HepG2 (cell line): Measurements from ENCODE around the gene FAM20C. TPM values are rescaled to one million over a fixed set of nuclear protein-coding genes. Genes with fewer than 3 reads are reported as not detected.

Experiments used
- ATAC-seq: fragments of 200-7000 bp; cut with Tn5 transposase; 3 replicates; pipeline ENCODE4 v1.9.1; 2020; ENCODE audit warnings: mild to moderate bottlenecking, moderate library complexity
- BruUV-seq: library from RNA; stranded (reverse); fragments of 400-500 nt; replicated peaks from 2 replicates; lab custom pipeline; 2021; lab: Mats Ljungman, UMichigan
- CTCF ChIA-PET: fragments of 300-600 bp; formaldehyde crosslinking; extraction: SDS; loops from one replicate; lab custom pipeline; 2021; ENCODE audit warnings: low total read pairs, inconsistent platforms, low intra/inter-chr PET ratio; lab: Yijun Ruan, JAX
- POLR2A ChIA-PET: fragments of 350-600 bp; sonication (Branson Sonifier 250); formaldehyde crosslinking; loops from one replicate; lab custom pipeline; 2020; ENCODE audit warnings: antibody characterized with exemption, inconsistent platforms; lab: Yijun Ruan, JAX
- DNase-seq: peaks from one replicate; pipeline ENCODE4 v3.0.0-alpha.2; 2015; ENCODE audit warnings: low spot score
- FAIRE-seq: peaks from 3 replicates; lab custom pipeline; 2011; peaks lifted over from hg19 to GRCh38; lab: Jason Lieb, UNC
- H2AFZ ChIP-seq: one replicate; pipeline ENCODE4 v1.6.1; 2011; ENCODE audit warnings: low read length, inconsistent platforms
- H3K27ac ChIP-seq: fragments of 300-600 bp; 3 replicates; pipeline ENCODE4 v1.8.0; 2011; ENCODE audit warnings: mixed run types, mild to moderate bottlenecking, mixed read lengths, low read length, inconsistent platforms; ENCODE audit not compliant: insufficient read depth; ENCODE audit errors: extremely low read length
- H3K27me3 ChIP-seq, 2 experiments: fragments of 200-600 bp in 1 of 2; 2 replicates in 1 of 2; 3 replicates in 1 of 2; pipeline versions ENCODE4 v1.6.0 to v1.8.0; 2011; ENCODE audit warnings: low read length in 2 of 2, mild to moderate bottlenecking in 2 of 2, moderate library complexity in 2 of 2, inconsistent platforms in 1 of 2; ENCODE audit not compliant: insufficient read depth in 2 of 2, control insufficient read depth in 1 of 2
- H3K36me3 ChIP-seq, 2 experiments: fragments of 200-600 bp in 1 of 2; replicated peaks in 1 of 2; 2 replicates in 1 of 2; 3 replicates in 1 of 2; pipeline versions ENCODE4 v1.5.1 to v1.8.0; 2011; ENCODE audit warnings: low read length in 2 of 2, inconsistent platforms in 1 of 2; ENCODE audit not compliant: insufficient read depth in 2 of 2, control insufficient read depth in 1 of 2
- H3K4me1 ChIP-seq: 2 replicates; pipeline ENCODE4 v1.5.1; 2012; ENCODE audit warnings: low read length, inconsistent platforms; ENCODE audit not compliant: insufficient read depth
- H3K4me2 ChIP-seq: 2 replicates; pipeline ENCODE4 v1.6.0; 2011; ENCODE audit warnings: low read depth, low read length, inconsistent platforms
- H3K4me3 ChIP-seq, 3 experiments: fragments of 200-600 bp in 1 of 3; sonication (generic), shearing (Covaris generic) in 1 of 3; replicated peaks in 1 of 3; 2 replicates each; pipeline ENCODE4 v1.5.1; 2011 to 2016; ENCODE audit warnings: low read length in 3 of 3, inconsistent platforms in 2 of 3, low read depth in 2 of 3, mild to moderate bottlenecking in 2 of 3, control low read depth in 1 of 3, mixed read lengths in 1 of 3; ENCODE audit not compliant: insufficient read depth in 1 of 3
- H3K79me2 ChIP-seq: one replicate; pipeline ENCODE4 v1.6.1; 2011; ENCODE audit warnings: low read length, inconsistent platforms; ENCODE audit not compliant: insufficient read depth
- H3K9ac ChIP-seq: 2 replicates; pipeline ENCODE4 v1.6.0; 2011; ENCODE audit warnings: mild to moderate bottlenecking, low read depth, low read length, inconsistent platforms; ENCODE audit not compliant: insufficient read depth
- H3K9me3 ChIP-seq: 2 replicates; pipeline ENCODE4 v1.5.1; 2012; ENCODE audit warnings: mild to moderate bottlenecking, low read length
- H4K20me1 ChIP-seq: 2 replicates; pipeline ENCODE4 v1.6.0; 2011; ENCODE audit warnings: inconsistent platforms, mild to moderate bottlenecking, low read length, moderate library complexity; ENCODE audit not compliant: insufficient read depth
- DMTF1 ChIP-seq: sonication (generic); formaldehyde crosslinking; IDR thresholded peaks from 2 replicates; pipeline ENCODE4 v1.4.0; 2020; ENCODE audit warnings: mild to moderate bottlenecking, missing genetic modification reagents
- ELF1 ChIP-seq: sonication (generic); formaldehyde crosslinking; IDR thresholded peaks from 2 replicates; pipeline ENCODE4 v1.4.0; 2020; ENCODE audit warnings: missing genetic modification reagents
- ETV5 ChIP-seq: IDR thresholded peaks from 2 replicates; pipeline ENCODE4 v1.6.1; 2018; ENCODE audit warnings: missing biosample characterization, missing genetic modification reagents, inconsistent platforms, borderline replicate concordance
- PLRG1 ChIP-seq: fragments of 450-650 bp; conservative IDR thresholded peaks from 2 replicates; pipeline ENCODE4 v1.6.1; 2016
- SATB2 ChIP-seq: sonication (generic); formaldehyde crosslinking; IDR thresholded peaks from 2 replicates; pipeline ENCODE4 v1.5.0; 2020; ENCODE audit warnings: missing genetic modification reagents
- SNAPC2 ChIP-seq: sonication (generic); formaldehyde crosslinking; IDR thresholded peaks from 2 replicates; pipeline ENCODE4 v1.8.1; 2022; ENCODE audit warnings: mild to moderate bottlenecking, missing genetic modification reagents
- SNAPC4 ChIP-seq: sonication (generic); formaldehyde crosslinking; IDR thresholded peaks from 2 replicates; pipeline ENCODE4 v1.4.0; 2020; ENCODE audit warnings: mild to moderate bottlenecking, missing genetic modification reagents
- SP140L ChIP-seq: sonication (generic); formaldehyde crosslinking; IDR thresholded peaks from 2 replicates; pipeline ENCODE4 v1.4.0; 2020; ENCODE audit warnings: missing genetic modification reagents, borderline replicate concordance
- WIZ ChIP-seq: sonication (generic); formaldehyde crosslinking; IDR thresholded peaks from 2 replicates; pipeline ENCODE4 v1.5.1; 2020; ENCODE audit warnings: mild to moderate bottlenecking, missing genetic modification reagents
- ZIK1 ChIP-seq: sonication (generic); formaldehyde crosslinking; IDR thresholded peaks from 2 replicates; pipeline ENCODE4 v1.5.0; 2020; ENCODE audit warnings: mild to moderate bottlenecking, low read depth, missing genetic modification reagents, borderline replicate concordance
- ZNF552 ChIP-seq: sonication (generic); formaldehyde crosslinking; IDR thresholded peaks from 2 replicates; pipeline ENCODE4 v1.9.0; 2022; ENCODE audit warnings: missing genetic modification reagents, mild to moderate bottlenecking, borderline replicate concordance
- ZNF703 ChIP-seq: sonication (generic); formaldehyde crosslinking; IDR thresholded peaks from 2 replicates; pipeline ENCODE4 v1.5.1; 2020; ENCODE audit warnings: missing genetic modification reagents, mild to moderate bottlenecking, moderate library complexity, borderline replicate concordance
- ZNF709 ChIP-seq: sonication (generic); formaldehyde crosslinking; IDR thresholded peaks from 2 replicates; pipeline ENCODE4 v1.5.0; 2020; ENCODE audit warnings: mild to moderate bottlenecking, missing genetic modification reagents
- WGBS: methylation state at CpG from one replicate; pipeline ENCODE4 v1.1.6; 2017; ENCODE audit warnings: low lambda C conversion rate; 5-methylcytosine and 5-hydroxymethylcytosine counted together
- in situ Hi-C: cut with HindIII; loops from 2 replicates; pipeline ENCODE4 v1.10.0; 2017; ENCODE audit warnings: low pct_unique_long_range_greater_than_20kb; ENCODE audit not compliant: extremely low pct_ligation_motif_present
- intact Hi-C: fragments of 100-400 bp; cut with micrococcal nuclease; formaldehyde crosslinking; loops from one replicate; pipeline ENCODE4 v1.10.0; 2022; ENCODE audit not compliant: unreplicated experiment
- polyA plus RNA-seq, 8 experiments: library from polyadenylated mRNA; depleted of rRNA in 3 of 8; stranded (reverse) in 7 of 8; unstranded in 1 of 8; fragments of >200 nt; fragmentation: Illumina TruSeq in 4 of 8; extraction: Trizol in 4 of 8; gene quantifications; 2 replicates each; pipeline versions ENCODE4 v1.2.1 to v1.2.3, GENCODE V29; 2011 to 2016; ENCODE audit warnings: low read depth in 4 of 8, missing spikeins in 1 of 8, mixed read lengths in 1 of 8; ENCODE audit not compliant: insufficient read depth in 1 of 8
- total RNA-seq, 5 experiments: library from RNA; depleted of rRNA; stranded (reverse); fragments of >200 nt; fragmentation: Illumina TruSeq; extraction: Trizol; gene quantifications; 2 replicates each; pipeline ENCODE4 v1.2.3, GENCODE V29; 2016; ENCODE audit warnings: low read depth in 1 of 5

The FAM20C gene
- total and polyA plus RNA-seq, 2 of the 13 experiments (the other 11 are each of a cell fraction or from before 2014, with no cell fraction given), result 11.9 to 19.9 TPM

GRCh38 chr7:303425-303824, 111.1 kb downstream of the FAM20C start:
- Histone ChIP-seq H3K9ac (no peak overlapping the region), H3K27me3 (peaks cover 2 to 26% of the 10 kb centered on the region in 2 experiments; a peak in 3 of 5 replicates), H3K4me3 (no peak overlapping the region), H3K9me3 (no peaks in the 10 kb centered on the region), H3K4me2 (no peak overlapping the region), H3K79me2 (no peaks in the 10 kb centered on the region), H2AFZ (no peak overlapping the region), H4K20me1 (no peaks in the 10 kb centered on the region), H3K36me3 (no peaks in the 10 kb centered on the region), H3K4me1 (no peaks in the 10 kb centered on the region), H3K27ac (no peak overlapping the region)
- no peak for TF ChIP-seq ZIK1 (CRISPR knock-in tag)
- no peak for TF ChIP-seq SP140L (CRISPR knock-in tag)
- no peak for TF ChIP-seq ZNF703 (CRISPR knock-in tag)
- TF ChIP-seq WIZ (CRISPR knock-in tag), result no peak
- no peak for TF ChIP-seq ZNF709
- no peak for TF ChIP-seq DMTF1 (CRISPR knock-in tag)
- TF ChIP-seq ETV5, result no peak
- TF ChIP-seq SATB2 (CRISPR knock-in tag), result no peak
- TF ChIP-seq ZNF552, result no peak
- TF ChIP-seq SNAPC4 (CRISPR knock-in tag), result no peak
- TF ChIP-seq ELF1 (CRISPR knock-in tag), result no peak
- no peak for TF ChIP-seq SNAPC2
- no peak for TF ChIP-seq PLRG1
- ChIA-PET POLR2A (no interaction called here), CTCF (no interaction called here)
- ATAC-seq, result no peak
- intact Hi-C loops (no loop called here), in situ Hi-C loops (no loop called here)
- BruUV-seq, result no TSS peak
- FAIRE-seq, result no peak
- WGBS, result 69% methylated on average over 8 of the region's 11 CpGs
- DNase-seq, result no peak
